OCI-LY3 (cell line): ENCODE results near the gene FAT1.

ENCODE experiments used
- H2AFZ ChIP-seq: fragments of 200-600, 300-600 bp; shearing (Covaris generic); 2 replicates; pipeline ENCODE4 v1.6.0; 2014; ENCODE audit warnings: antibody characterized with exemption, low read depth, low read length
- H3K27ac ChIP-seq: fragments of 200-600, 300-600 bp; sonication (generic); 2 replicates; pipeline ENCODE4 v1.5.1; 2014; ENCODE audit warnings: mild to moderate bottlenecking, low read length, moderate library complexity, mixed read lengths
- H3K27me3 ChIP-seq: fragments of 200-600, 300-600 bp; sonication (generic); 2 replicates; pipeline ENCODE4 v1.6.1; 2014; ENCODE audit warnings: low read depth, low read length, mixed read lengths
- H3K36me3 ChIP-seq: fragments of 200-600, 300-600 bp; sonication (generic); replicated peaks from 2 replicates; pipeline ENCODE3; 2014; ENCODE audit warnings: low read depth, low read length, mixed read lengths
- H3K4me1 ChIP-seq: fragments of 300-600, 200-600 bp; sonication (generic); 2 replicates; pipeline ENCODE4 v1.6.1; 2014; ENCODE audit warnings: low read length, mixed read lengths
- H3K4me2 ChIP-seq: fragments of 200-600, 300-600 bp; sonication (generic); 2 replicates; pipeline ENCODE4 v1.6.1; 2014; ENCODE audit warnings: low read length, mixed read lengths
- H3K4me3 ChIP-seq: fragments of 300-600, 200-600 bp; sonication (generic); 2 replicates; pipeline ENCODE4 v1.5.1; 2014; ENCODE audit warnings: antibody characterized with exemption, mild to moderate bottlenecking, low read length, moderate library complexity
- H3K79me2 ChIP-seq: fragments of 300-600, 200-600 bp; shearing (Covaris generic); 2 replicates; pipeline ENCODE4 v1.6.1; 2014; ENCODE audit warnings: mild to moderate bottlenecking, low read length, mixed read lengths
- H3K9ac ChIP-seq: fragments of 300-600, 200-600 bp; shearing (Covaris generic); 2 replicates; pipeline ENCODE4 v1.6.0; 2014; ENCODE audit warnings: mild to moderate bottlenecking, low read length, moderate library complexity
- H3K9me3 ChIP-seq: fragments of 200-600, 300-600 bp; shearing (Covaris generic); 2 replicates; pipeline ENCODE4 v1.6.1; 2014; ENCODE audit warnings: low read length, mixed read lengths; ENCODE audit not compliant: insufficient read depth
- H4K20me1 ChIP-seq: fragments of 200-600, 300-600 bp; sonication (generic); 2 replicates; pipeline ENCODE4 v1.6.1; 2016; ENCODE audit warnings: low read length, mixed read lengths; ENCODE audit not compliant: insufficient read depth
- EZH2phosphoT487 ChIP-seq: fragments of 200-600 bp; shearing (Covaris generic); IDR thresholded peaks from 2 replicates; pipeline ENCODE4 v1.6.1; 2018; ENCODE audit warnings: antibody characterized with exemption, mixed run types, low read depth
- TF ChIP-seq, protein P1 (sequence below): fragments of 200-600, 300-600 bp; sonication (generic); IDR thresholded peaks from 2 replicates; pipeline ENCODE4 v1.5.1; 2014; ENCODE audit warnings: antibody characterized with exemption, low read length, low read depth

Gene FAT1

DNA sequence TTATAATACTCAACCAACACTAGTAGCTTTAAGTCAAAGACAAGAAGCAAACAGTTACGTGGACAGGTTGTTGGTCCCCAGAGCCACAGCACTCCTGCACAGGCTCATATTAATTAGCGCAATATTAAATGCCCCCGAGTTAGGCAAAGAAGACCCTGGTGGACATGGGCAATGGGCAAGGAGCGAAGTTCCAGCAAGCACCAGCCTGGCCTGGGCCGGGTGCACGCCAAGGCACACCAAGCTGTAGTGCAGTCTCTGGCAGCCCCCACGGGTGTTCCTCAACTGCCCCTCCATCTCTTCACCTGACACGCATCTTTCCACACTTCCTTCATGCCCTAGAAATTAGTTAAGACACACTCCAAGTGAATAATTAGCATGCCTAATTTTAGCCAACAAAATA lies 20.1 kb downstream of the FAT1 start:
- Histone ChIP-seq H3K9me3 (no peaks in the 10 kb centered on the region), H3K9ac (no peak overlapping the region), H3K36me3 (no peaks in the 10 kb centered on the region), H3K27ac (no peak overlapping the region), H4K20me1 (no peaks in the 10 kb centered on the region), H2AFZ (no peak overlapping the region), H3K4me3 (no peak overlapping the region), H3K27me3 (no peaks in the 10 kb centered on the region), H3K4me1 (no peaks in the 10 kb centered on the region), H3K4me2 (no peak overlapping the region), H3K79me2 (no peaks in the 10 kb centered on the region)
- TF ChIP-seq EZH2phosphoT487: no peak
- TF ChIP-seq, protein P1, sequence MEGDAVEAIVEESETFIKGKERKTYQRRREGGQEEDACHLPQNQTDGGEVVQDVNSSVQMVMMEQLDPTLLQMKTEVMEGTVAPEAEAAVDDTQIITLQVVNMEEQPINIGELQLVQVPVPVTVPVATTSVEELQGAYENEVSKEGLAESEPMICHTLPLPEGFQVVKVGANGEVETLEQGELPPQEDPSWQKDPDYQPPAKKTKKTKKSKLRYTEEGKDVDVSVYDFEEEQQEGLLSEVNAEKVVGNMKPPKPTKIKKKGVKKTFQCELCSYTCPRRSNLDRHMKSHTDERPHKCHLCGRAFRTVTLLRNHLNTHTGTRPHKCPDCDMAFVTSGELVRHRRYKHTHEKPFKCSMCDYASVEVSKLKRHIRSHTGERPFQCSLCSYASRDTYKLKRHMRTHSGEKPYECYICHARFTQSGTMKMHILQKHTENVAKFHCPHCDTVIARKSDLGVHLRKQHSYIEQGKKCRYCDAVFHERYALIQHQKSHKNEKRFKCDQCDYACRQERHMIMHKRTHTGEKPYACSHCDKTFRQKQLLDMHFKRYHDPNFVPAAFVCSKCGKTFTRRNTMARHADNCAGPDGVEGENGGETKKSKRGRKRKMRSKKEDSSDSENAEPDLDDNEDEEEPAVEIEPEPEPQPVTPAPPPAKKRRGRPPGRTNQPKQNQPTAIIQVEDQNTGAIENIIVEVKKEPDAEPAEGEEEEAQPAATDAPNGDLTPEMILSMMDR: no peak

DNA sequence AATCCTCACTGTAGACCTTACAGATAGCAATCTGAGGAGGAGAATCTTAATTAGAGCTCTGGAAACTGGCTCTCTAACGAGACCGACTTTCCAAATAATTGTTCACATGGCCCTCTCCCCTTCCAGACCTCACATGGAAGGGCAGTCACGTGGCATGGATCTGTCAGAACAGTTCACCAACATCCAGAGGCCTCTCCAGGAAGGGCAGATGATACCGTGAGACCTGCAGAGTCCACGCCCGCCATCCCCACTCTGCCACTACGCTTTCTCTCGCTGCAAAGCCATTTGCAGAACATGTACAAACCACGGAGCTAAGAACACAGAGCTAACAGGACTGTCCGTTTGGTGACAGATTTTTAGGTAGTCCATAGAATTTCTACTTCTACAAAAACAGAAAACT lies 20.7 kb downstream of the FAT1 start:
- no peaks in the 10 kb centered on the region for H3K27me3 ChIP-seq
- no peaks in the 10 kb centered on the region for H3K4me1 ChIP-seq
- H3K9ac ChIP-seq: no peak overlapping the region
- H4K20me1 ChIP-seq: no peaks in the 10 kb centered on the region
- no peaks in the 10 kb centered on the region for H3K36me3 ChIP-seq
- H2AFZ ChIP-seq: no peak overlapping the region
- H3K27ac ChIP-seq: no peak overlapping the region
- H3K9me3 ChIP-seq: no peaks in the 10 kb centered on the region
- TF ChIP-seq, protein P1: no peak
- no peak for TF ChIP-seq EZH2phosphoT487
- no peak overlapping the region for H3K4me3 ChIP-seq
- no peak overlapping the region for H3K4me2 ChIP-seq
- no peaks in the 10 kb centered on the region for H3K79me2 ChIP-seq

DNA sequence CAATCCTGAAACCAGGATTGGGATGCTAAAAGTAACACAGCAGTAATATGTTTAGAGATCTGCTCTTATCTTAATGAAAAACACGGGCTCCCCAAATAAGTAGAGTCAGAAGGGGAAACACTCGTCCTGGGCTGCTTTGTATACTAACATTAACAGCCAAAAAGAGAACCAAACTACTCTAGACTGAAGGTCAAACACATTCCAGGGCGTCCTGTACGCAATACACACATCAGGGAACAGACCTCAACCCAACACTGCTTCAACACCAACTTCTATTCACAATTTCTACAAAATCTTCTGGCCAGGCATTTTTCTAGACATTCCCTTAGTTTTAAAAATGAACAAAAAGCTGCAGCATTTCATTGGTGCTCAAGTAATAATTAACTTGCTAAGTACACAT lies 21.4 kb downstream of the FAT1 start:
- H3K27me3 ChIP-seq: no peaks in the 10 kb centered on the region
- H3K9ac ChIP-seq: no peak overlapping the region
- no peak overlapping the region for H3K27ac ChIP-seq
- H4K20me1 ChIP-seq: no peaks in the 10 kb centered on the region
- H2AFZ ChIP-seq: no peak overlapping the region
- H3K4me2 ChIP-seq: no peak overlapping the region
- H3K9me3 ChIP-seq: no peaks in the 10 kb centered on the region
- TF ChIP-seq, protein P1: no peak
- no peak for TF ChIP-seq EZH2phosphoT487
- no peak overlapping the region for H3K4me3 ChIP-seq
- H3K79me2 ChIP-seq: no peaks in the 10 kb centered on the region
- no peaks in the 10 kb centered on the region for H3K4me1 ChIP-seq
- no peaks in the 10 kb centered on the region for H3K36me3 ChIP-seq

DNA sequence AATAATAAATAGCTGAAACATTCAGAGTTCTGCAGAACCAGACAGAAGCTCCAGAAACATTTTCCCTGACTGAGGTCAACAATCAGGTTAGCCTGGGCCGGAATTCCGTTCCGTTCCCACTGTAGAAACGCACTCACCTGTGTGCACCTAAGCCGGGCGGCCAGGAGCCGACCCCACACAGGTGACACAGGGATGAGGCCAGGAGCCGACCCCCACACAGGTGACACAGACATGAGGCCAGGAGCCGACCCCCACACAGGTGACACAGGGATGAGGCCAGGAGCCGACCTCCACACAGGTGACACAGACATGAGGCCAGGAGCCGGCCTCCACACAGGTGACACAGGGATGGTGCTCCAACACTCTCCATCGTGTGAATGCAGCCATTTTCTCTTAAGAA lies 21.9 kb downstream of the FAT1 start:
- Histone ChIP-seq H3K9me3 (no peaks in the 10 kb centered on the region), H3K79me2 (no peaks in the 10 kb centered on the region), H3K9ac (no peak overlapping the region), H3K4me2 (no peak overlapping the region), H3K4me1 (no peaks in the 10 kb centered on the region), H3K27me3 (no peaks in the 10 kb centered on the region), H2AFZ (no peak overlapping the region), H4K20me1 (no peaks in the 10 kb centered on the region), H3K36me3 (no peaks in the 10 kb centered on the region), H3K27ac (no peak overlapping the region), H3K4me3 (no peak overlapping the region)
- TF ChIP-seq, protein P1: no peak
- TF ChIP-seq EZH2phosphoT487: no peak
